Neural progenitor cell (in vitro differentiated cells): ENCODE data around the gene MGP.

Experiments used
- EZH2 ChIP-seq: fragments of 200-600 bp; sonication (generic); IDR thresholded peaks from 2 replicates; pipeline ENCODE4 v1.6.1; 2017; ENCODE audit warnings: antibody characterized with exemption, mild to moderate bottlenecking, moderate library complexity
- TF ChIP-seq, protein P1 (sequence below): fragments of 200-600 bp; sonication (generic); IDR thresholded peaks from 2 replicates; pipeline ENCODE4 v1.5.1; 2017; ENCODE audit warnings: antibody characterized with exemption, mild to moderate bottlenecking

DNA sequence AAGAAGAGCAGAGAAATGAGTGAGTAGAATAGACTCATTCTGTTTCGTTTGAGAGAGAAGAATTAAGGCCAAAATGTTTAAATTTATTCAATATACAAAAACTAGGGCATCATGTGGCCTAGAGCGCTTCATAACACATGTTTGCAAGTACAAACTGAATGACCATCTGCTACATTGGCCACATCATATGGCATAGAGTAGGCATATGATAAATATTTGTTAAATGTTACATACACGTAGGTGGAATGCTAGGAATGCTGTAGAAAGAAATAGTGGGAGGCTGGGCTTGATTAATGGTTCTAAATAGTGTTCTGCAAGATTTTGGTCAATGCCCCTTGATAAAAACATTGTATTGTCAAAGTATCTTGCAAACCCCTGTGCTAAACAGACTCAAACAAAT, 10.8 kb downstream of the MGP start:
- TF ChIP-seq, protein P1, sequence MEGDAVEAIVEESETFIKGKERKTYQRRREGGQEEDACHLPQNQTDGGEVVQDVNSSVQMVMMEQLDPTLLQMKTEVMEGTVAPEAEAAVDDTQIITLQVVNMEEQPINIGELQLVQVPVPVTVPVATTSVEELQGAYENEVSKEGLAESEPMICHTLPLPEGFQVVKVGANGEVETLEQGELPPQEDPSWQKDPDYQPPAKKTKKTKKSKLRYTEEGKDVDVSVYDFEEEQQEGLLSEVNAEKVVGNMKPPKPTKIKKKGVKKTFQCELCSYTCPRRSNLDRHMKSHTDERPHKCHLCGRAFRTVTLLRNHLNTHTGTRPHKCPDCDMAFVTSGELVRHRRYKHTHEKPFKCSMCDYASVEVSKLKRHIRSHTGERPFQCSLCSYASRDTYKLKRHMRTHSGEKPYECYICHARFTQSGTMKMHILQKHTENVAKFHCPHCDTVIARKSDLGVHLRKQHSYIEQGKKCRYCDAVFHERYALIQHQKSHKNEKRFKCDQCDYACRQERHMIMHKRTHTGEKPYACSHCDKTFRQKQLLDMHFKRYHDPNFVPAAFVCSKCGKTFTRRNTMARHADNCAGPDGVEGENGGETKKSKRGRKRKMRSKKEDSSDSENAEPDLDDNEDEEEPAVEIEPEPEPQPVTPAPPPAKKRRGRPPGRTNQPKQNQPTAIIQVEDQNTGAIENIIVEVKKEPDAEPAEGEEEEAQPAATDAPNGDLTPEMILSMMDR, result no peak
- TF ChIP-seq EZH2, result no peak
